Uterus (tissue), 2 donors: Measurements from ENCODE around the gene CPN1.

ENCODE experiments used
- CTCF ChIP-seq, 4 experiments: fragments of 200-600 bp in 2 of 4; fragments of 450-650 bp in 2 of 4; sonication (generic) in 2 of 4; IDR thresholded peaks; one replicate each; pipeline ENCODE4 v1.5.1; 2016 to 2019; ENCODE audit warnings: antibody characterized with exemption in 4 of 4, mild to moderate bottlenecking in 2 of 4, moderate library complexity in 1 of 4
- POLR2A ChIP-seq, 2 donors: fragments of 450-650 bp; IDR thresholded peaks; one replicate each; pipeline ENCODE4 v1.6.1; 2016; ENCODE audit warnings: antibody characterized with exemption in 2 of 2, mild to moderate bottlenecking in 1 of 2, moderate library complexity in 1 of 2

- TF ChIP-seq CTCF (IDR thresholded peaks at IDR 0.05) (no peak), POLR2A (IDR thresholded peaks at IDR 0.05) (no peak)
Measured at GRCh38 chr10:100085596-100085995, 3.9 kb upstream of the CPN1 start.
